D341Med (cell line): ENCODE measurements around the gene PPP1R9B.

Source experiments
- DNase-seq: peaks from one replicate; pipeline ENCODE4 v3.0.0; 2012; ENCODE audit warnings: low spot score

Gene PPP1R9B

DNA sequence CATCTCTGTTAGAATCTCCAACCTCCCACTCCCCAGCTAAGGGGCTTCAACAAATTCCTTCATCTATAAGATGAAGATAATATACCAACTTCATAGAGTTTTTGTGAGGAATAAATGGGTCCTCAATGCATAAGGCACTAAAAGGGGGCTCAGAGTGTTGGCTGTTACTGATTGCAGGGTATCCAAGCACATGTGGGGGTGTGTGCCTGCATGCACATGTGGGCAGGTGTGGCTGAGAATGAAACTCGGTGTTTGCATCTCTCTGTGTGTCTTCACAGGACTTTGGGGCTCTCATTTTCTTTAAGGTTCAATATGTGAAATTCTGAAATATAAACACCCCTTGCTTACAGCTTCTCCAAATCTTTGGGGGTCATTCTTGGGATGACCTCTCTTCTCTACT is 4.1 kb upstream of the PPP1R9B start:
- DNase-seq = no peak

DNA sequence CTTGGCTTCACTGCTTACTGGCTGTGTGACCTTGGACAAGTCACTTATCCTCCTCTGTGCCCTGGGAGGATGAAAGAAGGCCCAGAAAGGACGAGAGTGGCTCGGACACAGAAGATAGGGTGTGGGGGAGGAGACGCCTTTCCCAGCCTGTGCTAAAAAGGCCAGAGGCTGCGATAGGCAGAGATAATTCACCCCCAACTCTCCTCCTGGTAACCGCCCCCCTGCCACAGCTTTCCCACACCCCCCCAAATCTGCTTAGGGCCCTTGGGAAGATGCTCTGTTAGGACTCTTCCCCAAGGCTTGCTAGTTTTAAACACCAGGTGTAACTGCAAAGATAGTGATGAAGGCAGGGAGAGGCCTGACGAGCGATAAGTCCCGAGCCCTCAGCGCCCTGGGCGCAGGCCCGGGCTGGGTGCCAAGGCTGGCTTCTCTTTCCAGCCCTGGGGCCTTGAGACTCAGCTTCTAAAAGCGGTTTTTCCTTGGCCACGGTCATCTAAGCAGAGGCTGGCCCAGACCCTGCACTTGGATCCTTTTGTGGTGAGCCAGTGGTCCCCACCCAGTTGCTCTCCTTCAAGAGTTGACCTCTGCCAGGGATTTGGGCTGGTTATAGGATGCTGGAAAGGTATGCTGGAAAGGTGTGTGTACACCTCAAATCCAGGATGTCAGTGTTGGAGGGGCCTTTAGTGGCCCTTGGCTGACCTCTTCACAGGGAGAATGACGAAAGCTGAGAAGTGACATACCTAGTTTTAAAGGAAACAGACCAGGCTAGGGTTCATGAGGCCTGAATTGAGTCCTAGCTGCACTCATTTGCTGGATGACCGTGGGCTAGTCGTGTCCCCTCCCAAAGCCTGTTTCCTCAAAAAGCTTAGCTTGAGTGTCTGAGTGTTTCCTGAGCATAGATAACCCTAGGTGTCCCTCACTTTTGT is 3.4 kb upstream of the PPP1R9B start:
- DNase-seq = no peak

DNA sequence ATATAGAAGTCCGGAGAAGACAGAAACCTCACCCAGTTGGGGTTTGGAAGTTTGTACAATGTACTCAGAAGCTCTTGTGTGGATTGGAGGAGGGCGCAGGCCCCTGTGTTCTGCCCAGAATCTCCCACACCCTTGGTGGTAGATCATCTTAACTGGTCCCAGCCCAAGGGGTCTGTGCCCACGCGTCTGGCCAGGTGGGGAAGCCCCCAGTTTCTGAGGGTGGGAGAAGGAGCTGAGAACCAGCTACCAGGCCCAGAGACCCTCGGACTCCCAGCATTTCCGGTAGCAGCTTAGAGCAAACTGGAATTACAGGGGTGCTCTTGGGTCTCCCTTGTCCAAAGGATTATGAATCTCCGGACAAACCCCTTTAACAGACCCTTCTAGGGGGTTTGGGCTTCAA is 2.3 kb upstream of the PPP1R9B start:
- no peak for DNase-seq

DNA sequence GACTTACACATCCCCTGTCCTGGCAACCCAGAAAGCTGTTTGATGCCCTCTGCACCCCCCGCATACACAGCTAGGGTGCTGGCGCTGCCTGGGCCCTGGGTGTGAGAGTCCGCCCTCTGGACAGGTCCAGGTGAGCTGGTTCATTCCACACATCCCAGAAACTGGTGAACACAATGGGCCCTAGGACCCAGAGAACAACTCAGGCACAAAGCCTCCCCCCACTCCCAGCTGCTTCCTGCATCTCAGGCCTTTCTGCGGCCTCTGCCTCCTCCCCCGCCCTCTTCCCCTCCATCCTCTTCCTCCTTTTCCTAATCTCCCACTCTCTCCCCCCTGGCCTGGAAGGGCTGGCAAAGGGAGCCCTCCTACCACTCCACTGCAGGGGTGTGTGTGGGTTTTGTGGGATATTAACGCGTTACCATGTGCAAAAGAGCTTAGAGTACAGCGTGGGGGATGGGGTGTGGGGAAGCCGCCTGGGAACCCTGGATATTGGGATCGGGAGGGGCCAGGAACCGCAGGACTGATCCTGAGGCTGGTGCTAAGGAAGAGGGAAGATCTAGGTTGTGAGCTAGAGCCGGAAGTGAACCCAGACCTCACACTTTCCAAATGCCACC is 1.6 kb upstream of the PPP1R9B start:
- DNase-seq = peak; percentile 92

DNA sequence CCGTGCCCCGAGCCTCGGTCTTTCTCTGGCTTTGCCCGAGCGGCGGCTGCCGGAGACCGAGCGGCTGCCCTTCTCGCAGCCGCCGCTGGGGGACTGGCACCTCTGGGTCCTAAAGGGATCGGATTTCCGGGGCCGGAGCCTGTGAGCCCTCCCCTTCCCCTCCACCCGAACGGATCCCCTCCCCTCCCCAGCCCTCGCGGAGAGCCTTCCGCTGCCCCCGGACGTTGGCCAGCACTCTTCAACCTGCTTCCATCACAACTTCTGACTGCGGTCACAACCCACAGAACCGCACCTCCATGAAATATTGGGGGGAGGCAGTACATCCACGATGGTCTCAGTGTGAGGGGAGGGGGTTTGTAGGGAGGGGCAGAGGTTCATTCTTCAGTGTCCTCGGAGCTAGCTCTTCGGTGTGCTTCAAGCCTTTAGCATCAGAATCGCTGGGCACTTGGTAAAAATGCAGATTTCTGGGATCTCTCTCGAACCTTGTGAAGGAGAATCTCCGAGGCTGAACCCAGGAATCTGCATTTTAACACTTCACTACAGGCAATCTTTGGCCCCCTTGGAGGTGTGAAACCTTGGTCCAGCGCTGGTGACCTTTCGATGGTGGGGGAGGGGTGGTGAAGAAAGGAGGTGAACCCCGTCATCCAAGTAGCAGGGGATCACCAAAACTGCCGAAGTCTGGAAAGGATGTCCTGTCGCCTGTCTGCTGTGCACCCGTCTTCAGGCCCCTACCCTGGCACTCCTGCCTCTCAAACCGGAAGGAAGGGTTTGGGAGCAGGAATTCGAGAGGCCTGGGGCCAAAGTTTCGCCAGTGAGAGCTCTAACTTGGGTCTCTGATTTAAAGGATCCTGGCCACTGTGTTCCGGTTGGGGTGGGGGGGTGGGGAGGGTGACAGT is 812 bp upstream of the PPP1R9B start:
- peak; percentile 97 for DNase-seq

DNA sequence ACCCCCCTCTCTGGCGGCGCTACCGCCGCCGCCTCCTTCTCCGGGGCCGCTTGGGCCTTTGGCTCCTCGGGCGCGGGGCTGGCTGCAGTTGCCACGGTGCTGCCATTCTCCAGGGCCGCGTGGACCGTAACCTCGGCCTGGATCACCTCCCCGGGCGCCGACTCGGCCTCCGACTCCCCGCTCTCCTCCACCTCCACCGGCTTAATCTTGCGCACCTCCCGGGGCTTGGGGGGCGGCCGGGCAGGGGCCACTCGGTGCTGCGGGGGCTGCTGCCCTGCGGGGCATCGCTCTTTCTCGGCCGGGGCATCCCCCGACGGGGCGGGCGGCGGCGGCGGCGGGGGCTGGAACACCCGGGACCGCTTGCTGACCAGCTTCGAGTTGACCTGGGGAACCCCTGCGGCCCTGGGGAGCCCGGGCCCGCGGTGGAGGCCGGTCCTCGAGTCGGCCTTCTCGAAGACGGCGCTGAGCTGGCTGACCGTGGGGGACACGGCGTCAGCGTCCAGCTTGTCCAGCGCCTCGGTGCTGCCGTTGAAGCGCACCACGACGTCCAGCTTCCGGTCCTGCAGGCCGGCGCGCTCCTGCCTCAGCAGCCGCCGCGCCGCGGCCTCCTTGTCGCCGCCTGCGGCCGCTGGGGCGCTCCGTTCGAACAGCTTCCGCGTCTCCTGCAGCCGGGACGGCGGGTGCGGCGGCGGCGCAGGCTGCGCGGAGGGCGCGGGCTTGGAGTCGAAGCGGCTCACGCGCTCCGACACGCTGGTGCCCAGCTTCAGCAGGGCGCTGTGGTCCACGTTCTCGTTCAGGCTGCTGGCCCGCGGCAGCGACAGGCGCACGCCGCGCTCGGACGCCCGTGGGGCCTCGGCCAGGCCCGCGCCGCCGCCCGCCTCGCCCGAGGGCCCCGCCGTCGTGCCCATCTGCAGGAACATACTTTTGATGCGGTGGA is 792 bp downstream of the PPP1R9B start:
- peak; percentile 82 for DNase-seq

DNA sequence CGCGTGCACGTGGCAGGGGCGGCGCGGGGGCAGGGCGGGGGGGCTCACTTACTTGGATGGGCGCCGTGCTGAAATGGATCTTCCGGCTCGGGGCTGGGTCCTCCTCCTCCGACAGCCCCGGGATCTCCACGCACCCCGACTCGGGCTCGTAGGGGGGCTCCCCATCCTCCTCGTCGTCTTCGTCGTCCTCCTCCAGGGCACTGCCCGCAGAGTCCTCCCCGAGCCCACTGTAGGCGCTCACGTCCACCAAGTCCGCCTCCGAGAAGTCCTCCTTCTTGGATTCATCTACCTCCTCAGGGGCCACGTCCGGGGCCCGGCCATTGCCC is 1.4 kb downstream of the PPP1R9B start:
- DNase-seq = no peak

DNA sequence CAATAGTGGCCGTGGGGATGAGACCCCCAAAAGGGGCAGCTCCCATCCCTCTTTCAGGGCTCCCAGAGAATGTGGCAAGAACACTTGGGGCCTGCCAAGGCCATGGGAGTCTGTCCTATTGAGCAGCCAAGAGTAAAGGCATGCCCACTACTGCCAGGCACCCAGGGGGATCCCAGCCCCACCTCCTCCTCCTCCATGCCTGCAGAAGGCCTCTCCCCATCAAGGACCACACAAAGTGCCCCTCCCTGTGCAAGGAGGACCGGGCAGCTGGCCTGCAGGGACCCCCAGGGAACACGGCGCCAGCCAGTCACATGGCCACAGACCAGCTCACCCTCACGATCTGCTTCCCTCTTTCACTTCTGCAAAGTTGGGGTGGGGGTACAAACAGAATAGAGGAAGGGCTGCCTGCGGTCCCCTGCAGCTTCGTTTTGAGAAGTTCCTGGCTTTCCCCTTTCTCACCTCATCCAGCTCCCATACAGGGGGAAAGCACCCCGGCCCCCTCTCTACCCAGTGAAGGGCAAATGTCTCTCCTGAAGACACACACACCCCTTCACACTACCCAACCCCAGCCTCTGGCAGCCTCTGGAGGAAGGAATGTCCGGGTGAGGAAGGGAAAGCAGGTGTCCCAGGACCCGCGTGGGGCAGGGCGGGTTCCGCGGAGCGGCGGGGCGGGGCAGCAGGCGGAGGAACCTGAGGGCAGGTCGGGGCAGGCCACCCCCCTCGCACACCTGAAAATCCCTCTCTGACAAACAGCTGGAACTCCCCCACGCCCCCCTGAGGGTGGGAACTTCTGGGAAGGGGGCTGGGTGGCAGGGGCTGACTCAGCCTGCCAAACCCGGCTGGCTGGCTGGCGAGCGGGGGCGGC is 2.0 kb downstream of the PPP1R9B start:
- DNase-seq = peak; percentile 75

DNA sequence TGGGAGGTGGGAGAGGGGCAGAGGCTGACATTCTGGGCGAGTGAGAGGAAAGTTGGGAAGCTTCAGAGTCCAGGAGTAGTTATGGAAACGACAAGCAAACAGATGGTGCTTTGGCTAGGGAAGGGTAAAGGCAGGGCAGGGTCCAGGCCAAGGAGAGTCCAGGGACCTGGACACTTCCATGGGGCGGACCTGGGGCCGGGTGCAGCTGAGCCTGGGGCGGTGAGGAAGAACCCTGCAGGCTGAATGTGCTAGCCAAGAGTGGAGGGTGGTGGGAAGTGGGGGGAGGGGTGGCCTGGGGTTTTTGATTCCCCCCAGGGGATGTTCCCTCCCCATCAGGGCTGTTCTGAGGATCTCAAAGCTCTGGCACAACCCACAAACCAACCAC is 2.6 kb downstream of the PPP1R9B start:
- peak; percentile 50 for DNase-seq

DNA sequence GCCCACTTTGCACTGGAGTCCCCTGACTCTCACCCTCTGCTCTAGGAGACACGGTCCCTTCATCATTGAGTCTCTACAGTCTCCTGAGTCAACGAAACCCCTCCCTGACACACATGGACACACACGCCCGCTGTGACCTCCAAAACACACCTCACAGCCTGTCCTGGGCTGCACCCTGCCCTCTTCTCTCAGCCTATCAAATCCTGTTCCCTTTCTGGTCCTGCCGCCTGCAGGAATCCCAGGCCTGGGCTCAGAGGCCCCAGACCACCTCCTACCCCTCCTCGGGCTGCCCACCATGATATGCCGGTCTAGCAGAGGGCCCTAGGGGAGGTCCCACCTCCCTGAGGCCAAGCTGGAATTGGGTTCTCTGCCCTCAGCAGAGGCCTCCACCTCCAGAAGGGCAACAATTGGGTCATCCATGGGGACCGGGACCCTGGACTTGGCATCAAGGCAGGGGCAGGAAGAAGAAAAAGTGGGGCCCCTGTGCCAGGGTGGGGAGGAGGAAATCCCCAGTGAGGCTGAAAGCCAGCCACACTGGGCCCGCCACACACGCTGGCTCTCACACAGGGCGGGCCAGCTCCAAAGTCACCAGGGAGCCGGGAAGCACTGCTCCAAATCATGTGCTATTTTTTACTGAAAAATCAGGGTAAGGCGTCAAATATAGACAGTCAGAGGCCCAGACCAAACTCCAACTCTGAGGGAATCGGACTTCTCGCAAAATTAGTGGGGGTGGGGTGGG is 3.4 kb downstream of the PPP1R9B start:
- peak; percentile 52 for DNase-seq

DNA sequence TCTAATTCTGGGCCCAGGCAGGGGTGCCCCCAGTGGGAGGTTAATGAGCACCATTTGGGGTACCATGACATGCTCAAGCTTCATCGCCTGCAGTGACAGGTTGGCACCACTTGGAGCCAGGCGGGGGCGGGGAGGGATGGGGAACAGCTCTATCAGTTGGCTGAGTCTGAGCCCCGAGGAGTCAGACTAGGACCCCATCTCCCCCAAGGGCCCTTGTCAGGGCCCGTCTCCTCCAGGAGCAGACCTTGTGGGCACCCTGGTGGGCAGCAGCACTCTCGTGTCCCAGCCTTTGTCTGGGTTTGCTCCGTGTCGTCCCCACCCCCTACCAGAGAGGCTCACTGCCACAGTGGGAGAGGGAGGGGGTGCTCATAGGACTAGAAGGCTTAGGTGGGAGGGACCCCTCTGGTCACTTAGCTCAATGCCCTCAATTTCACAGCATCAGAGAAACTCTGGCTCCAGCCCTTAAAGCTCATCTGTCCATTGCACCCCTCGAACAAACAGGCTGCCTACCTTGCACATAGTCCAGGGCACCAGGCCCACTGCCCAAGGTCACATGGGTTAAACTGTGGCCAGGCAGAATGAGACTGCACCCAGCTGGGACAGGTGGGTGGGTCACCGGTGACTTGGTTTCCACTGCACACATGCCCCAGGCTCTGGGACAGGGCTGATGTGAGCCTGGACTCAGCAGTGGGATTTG is 4.1 kb downstream of the PPP1R9B start:
- DNase-seq = peak; percentile 49

DNA sequence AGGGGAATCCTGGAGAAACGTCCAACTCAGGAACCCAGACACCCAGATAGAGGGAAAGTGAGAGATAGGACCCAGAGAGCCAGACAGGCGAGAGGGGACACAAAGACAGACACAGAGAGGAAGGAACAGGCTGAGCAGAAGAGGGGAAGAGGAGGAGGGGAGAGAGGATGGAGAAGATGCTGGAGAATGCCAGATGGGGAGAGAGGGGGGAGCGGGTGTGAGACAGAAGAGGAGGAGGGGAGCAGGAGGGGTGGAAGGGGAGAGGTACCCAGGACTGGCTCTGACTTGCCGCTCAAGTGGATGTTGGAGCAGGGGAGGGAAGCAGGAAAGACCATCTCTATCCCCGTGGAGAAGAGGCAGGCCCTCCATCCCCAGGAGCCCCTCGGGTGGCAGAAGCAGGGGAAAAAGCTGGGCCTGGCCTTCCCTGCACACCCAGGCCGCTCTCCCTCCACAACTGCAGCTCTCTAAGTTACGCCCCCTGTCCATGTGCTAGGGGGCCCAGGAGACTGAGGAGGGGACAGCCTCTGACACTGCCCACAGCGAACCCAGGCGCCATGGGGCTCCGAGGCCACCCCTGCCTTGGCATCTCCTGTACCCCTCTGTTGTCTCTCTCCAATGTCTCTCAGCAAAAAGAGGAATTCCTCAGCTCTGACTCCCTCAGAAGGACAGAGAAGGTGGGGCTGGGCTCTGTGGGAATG is 4.8 kb downstream of the PPP1R9B start:
- peak; percentile 42 for DNase-seq

DNA sequence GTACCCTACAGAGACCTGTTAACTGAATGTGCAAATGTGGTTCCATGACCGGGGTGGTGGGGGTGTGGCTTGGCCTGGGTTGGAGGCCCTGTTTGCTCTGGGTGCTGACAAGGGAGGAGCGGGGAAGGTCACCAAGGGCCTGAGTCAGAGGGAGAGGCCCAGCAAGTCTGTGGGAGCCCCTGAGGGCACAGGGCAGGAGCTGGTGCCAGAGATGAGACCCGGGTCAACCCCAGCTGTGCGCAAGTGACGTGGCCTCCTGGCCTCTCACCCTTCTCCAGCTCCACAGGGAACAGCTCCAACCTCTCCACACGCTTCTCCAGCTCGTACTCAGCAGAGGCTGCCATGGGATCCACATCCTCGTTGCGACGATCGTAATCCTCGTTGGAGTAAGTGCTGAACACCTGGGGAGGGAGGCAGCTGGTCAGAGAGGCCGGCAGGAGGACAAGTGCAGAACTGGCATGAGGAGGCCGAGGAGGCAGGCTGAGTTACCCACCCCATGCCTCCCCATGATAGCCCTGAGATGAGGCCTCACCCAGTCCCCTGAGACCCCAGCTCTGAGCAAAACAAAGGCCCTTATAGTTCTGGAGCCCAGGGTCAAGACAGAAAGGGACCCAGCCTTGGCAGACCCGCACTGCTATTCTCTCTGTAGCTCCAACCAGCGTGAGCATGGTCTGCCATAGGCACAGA is 5.5 kb downstream of the PPP1R9B start:
- no peak for DNase-seq

DNA sequence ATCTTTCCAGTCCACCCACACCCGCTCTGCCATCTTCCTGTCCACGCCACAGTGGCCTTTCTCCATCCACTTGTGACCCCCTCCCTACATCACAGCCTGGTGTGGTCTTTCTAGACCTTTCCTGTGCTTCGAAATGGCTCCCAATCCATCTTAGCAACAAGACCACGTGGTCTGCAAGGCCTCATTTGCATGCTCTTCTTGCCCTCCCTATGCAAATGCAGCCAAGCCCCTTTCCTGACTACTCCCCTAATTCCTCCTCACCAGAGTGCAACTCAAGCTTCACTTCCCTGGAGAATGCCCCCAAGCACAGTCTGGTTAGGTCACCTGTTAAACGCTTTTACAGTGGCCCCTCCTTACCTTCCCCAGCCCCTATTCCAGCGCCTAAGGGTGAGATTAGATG is 6.1 kb downstream of the PPP1R9B start:
- no peak for DNase-seq

DNA sequence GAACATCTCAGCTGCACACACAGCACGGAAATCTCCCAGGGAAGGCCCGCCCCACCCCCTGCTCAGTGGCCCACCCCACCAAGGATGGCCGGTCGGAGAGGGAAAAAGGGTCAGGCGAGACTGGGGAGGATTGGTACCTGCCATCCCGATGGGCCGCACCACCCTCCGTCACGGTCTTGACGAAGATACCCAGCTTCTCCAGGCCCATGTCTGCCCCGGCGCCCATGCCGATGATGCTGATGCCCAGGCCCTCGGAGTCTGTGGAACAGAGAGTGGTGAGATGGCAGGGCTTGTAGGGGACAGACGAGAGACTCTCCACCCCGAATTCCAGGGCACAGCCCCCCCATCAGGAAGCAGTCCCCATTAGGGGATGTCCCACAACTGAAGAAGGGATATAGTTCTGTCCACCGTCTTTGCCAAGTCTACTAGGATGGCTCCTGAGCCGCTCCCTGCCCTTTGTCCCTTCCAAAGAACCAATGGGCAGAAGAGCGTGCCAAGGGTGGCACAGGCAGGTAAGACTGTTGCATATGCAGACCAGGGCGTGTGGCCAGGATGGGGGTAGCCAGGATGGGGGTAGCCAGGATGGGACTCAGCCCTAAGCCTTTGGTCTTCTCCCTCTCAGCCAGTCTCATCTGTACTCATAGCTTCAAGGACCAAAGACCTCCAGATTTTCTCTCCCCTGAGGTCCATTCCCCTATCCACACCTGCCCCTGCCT is 6.9 kb downstream of the PPP1R9B start:
- DNase-seq = no peak

DNA sequence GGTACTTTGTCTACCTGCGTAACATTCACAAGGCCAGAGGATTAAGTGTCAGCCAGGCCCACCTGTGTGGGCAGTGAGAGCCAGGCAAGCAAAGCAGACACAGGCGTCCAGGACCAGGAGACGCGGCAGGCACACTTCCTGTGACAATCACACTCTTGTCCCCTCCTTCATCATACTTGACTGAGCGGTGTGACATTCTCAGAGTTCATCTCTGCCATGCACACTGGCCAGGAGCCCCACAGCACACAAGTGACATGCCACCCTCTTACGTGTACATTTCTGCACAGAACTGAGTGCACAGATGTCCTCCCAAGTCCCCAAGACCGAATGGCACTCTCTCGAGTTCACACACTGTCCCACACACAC is 8.7 kb downstream of the PPP1R9B start:
- no peak for DNase-seq

DNA sequence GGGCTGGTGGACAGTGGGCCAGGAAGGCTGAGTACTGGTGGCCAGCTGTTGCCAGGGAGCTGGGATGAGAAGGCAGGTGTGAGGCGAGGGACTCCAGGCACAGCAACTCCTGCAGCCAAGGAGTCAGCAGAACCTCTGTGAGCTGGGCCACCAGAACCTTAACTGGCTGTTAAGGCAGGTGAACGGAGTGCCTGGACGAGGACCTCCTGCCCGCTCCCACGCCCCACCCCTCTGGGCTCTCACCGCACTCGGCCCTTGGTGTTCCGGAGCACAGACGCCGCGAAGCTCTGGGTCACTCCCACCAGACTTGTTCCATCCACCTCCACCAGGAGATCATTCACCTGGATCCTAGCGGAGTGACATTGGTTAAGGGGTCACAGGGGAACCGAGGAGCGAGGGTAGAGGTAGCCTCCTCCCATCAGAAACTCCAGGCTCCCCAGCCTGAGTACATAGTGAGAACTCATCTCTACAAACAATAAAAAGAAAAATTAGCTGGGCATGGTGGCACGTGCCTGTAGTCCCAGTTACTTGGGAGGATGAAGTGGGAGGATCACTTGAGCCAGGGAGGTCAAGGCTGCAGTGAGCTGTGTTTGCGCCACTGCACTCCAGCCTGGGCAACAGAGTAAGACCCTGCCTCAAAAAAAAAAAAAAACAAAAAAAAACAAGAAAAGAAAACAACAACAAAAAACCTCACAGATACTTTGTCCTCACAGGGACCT is 9.3 kb downstream of the PPP1R9B start:
- no peak for DNase-seq
